ENCODE measurements around the gene ATF6. TPM values are rescaled to one million over a fixed set of nuclear protein-coding genes. Genes with fewer than 3 reads are reported as not detected.
A peak's percentile ranks its signal among the peaks of the same experiment; 100 is the strongest.

ATF6 gene
- total and polyA plus RNA-seq, 9 of the 15 experiments (the other 6 are each of a cell fraction or from before 2014, with no cell fraction given): 11.7 to 32.4 (median 20.4) TPM

DNA sequence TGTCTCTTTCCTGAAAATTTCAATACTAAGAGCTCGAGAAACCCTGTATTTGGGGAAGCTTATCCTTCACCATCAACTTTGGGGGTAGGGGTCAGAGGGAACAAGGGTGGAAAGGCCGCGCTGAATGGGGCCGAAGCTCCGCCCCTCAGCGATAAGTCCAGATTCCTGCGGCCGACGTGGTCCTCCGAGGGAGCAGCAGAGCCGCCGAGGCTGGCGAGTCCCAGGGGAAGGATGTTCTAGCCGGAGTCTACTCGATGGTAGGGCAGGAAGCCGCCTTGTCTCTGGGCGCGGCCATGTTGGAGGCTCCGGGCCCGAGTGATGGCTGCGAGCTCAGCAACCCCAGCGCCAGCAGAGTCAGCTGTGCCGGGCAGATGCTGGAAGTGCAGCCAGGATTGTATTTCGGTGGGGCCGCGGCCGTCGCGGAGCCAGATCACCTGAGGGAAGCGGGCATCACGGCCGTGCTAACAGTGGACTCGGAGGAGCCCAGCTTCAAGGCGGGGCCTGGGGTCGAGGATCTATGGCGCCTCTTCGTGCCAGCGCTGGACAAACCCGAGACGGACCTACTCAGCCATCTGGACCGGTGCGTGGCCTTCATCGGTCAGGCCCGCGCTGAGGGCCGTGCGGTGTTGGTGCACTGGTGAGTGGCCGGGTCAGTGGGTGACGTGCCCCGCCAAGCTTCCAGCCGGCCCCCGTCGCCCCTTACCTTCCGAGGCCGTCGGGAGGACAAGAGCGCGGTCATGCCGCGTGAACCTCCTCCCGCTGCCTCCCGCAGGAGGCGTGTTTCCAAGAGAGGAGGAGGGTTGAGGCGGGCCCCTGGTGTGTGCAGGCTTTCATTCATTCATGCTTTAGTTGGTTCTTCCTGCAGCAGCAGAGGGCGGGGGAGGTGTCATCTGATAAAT lies 16.4 kb upstream of the ATF6 start, which contains the start of gene DUSP12 (continued):
- peak in 1 of 2 experiments; percentile 27; a peak in 1 of 4 replicates for TF ChIP-seq ARNT (IDR thresholded peaks at IDR 0.05)
- TF ChIP-seq CEBPZ (IDR thresholded peaks at IDR 0.05; ENCODE audit: borderline replicate concordance, low read depth, low read length): no peak
- no peak for TF ChIP-seq HNRNPL (IDR thresholded peaks at IDR 0.05; ENCODE audit: low read depth, low read length)
- TF ChIP-seq PTTG1 (tag; IDR thresholded peaks at IDR 0.05; ENCODE audit: low read depth): no peak
- no peak for TF ChIP-seq HMG20B (CRISPR knock-in tag; IDR thresholded peaks at IDR 0.05)
- TF ChIP-seq TAL1 (IDR thresholded peaks at IDR 0.05): no peak
- no peak for TF ChIP-seq SMARCC2 (IDR thresholded peaks at IDR 0.05; ENCODE audit: low read depth)
- peak; percentile 12; the same call in 1 of the 2 replicates for TF ChIP-seq CREB1 (IDR thresholded peaks at IDR 0.05)
- TF ChIP-seq CREB1 (CRISPR knock-in tag; IDR thresholded peaks at IDR 0.05): peak; percentile 34
- TF ChIP-seq ZNF511 (CRISPR knock-in tag; IDR thresholded peaks at IDR 0.05): peak; percentile 62; the same call in 1 of the 2 replicates
- TF ChIP-seq MIER1 (IDR thresholded peaks at IDR 0.05; ENCODE audit: low read depth): no peak; the same call in 1 of the 2 replicates
- TF ChIP-seq HCFC1 (IDR thresholded peaks at IDR 0.05; ENCODE audit: low read depth, low read length): peak; percentile 80
- no peak for TF ChIP-seq ETS2 (tag; IDR thresholded peaks at IDR 0.05; ENCODE audit: borderline replicate concordance, poor library complexity, severe bottlenecking)
- TF ChIP-seq GABPB1 (CRISPR knock-in tag; IDR thresholded peaks at IDR 0.05): peak; percentile 82
- TF ChIP-seq BRD4 (IDR thresholded peaks at IDR 0.05): peak; percentile 67; the same call in 1 of the 2 replicates
- TF ChIP-seq YBX1 (IDR thresholded peaks at IDR 0.05): no peak
- no peak for TF ChIP-seq ZNF354B (CRISPR knock-in tag; IDR thresholded peaks at IDR 0.05)
- no peak for TF ChIP-seq ASH1L (IDR thresholded peaks at IDR 0.05; ENCODE audit: borderline replicate concordance, low read depth, partially characterized antibody)
- no peak for TF ChIP-seq POU5F1 (IDR thresholded peaks at IDR 0.05; ENCODE audit: borderline replicate concordance, low read depth, low read length, partially characterized antibody)
- no peak for TF ChIP-seq RUNX1 (IDR thresholded peaks at IDR 0.05; ENCODE audit: low read depth)
- TF ChIP-seq, protein P1, sequence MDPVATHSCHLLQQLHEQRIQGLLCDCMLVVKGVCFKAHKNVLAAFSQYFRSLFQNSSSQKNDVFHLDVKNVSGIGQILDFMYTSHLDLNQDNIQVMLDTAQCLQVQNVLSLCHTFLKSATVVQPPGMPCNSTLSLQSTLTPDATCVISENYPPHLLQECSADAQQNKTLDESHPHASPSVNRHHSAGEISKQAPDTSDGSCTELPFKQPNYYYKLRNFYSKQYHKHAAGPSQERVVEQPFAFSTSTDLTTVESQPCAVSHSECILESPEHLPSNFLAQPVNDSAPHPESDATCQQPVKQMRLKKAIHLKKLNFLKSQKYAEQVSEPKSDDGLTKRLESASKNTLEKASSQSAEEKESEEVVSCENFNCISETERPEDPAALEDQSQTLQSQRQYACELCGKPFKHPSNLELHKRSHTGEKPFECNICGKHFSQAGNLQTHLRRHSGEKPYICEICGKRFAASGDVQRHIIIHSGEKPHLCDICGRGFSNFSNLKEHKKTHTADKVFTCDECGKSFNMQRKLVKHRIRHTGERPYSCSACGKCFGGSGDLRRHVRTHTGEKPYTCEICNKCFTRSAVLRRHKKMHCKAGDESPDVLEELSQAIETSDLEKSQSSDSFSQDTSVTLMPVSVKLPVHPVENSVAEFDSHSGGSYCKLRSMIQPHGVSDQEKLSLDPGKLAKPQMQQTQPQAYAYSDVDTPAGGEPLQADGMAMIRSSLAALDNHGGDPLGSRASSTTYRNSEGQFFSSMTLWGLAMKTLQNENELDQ (CRISPR knock-in tag; IDR thresholded peaks at IDR 0.05; ENCODE audit: borderline replicate concordance): no peak
- TF ChIP-seq XRCC3 (IDR thresholded peaks at IDR 0.05): no peak
- no peak for TF ChIP-seq ZNF224 (CRISPR knock-in tag; IDR thresholded peaks at IDR 0.05)
- TF ChIP-seq DPF2 (IDR thresholded peaks at IDR 0.05): 0 out of 2 replicates have a peak, but pooled peaks have one; percentile 26
